GM18907 (cell line): ENCODE data around the gene ABCA2.

ENCODE experiments used
- ATAC-seq: cut with Tn5 transposase; IDR thresholded peaks from one replicate; pipeline ENCODE4 v1.9.1; 2021; ENCODE audit warnings: mild to moderate bottlenecking, moderate library complexity; ENCODE audit not compliant: unreplicated experiment

Gene ABCA2

GRCh38 chr9:136983167-136983566, 44.9 kb downstream of the ABCA2 start:
- no peak for ATAC-seq

GRCh38 chr9:136982232-136983051, 45.6 kb downstream of the ABCA2 start, which contains the start of gene LCNL1:
TSS of gene LCNL1 (plus strand) at chr9:136982993. CDS start at chr9:136983587, 594 bp downstream.
- no peak for ATAC-seq

GRCh38 chr9:136981588-136982231, 46.3 kb downstream of the ABCA2 start:
- no peak for ATAC-seq

GRCh38 chr9:136980669-136981478, 47.2 kb downstream of the ABCA2 start:
- no peak for ATAC-seq

GRCh38 chr9:136979769-136980587, 48.1 kb downstream of the ABCA2 start:
- ATAC-seq, result no peak

GRCh38 chr9:136978865-136979544, 49.0 kb downstream of the ABCA2 start:
- ATAC-seq, result no peak

- no peak for ATAC-seq
Observed at GRCh38 chr9:136978073-136978864, 49.8 kb downstream of the ABCA2 start.

GRCh38 chr9:136977649-136978072, 50.4 kb downstream of the ABCA2 start:
- ATAC-seq, result no peak

- ATAC-seq, result no peak
Observed at GRCh38 chr9:136977223-136977622, 50.8 kb downstream of the ABCA2 start, which contains the start of gene PTGDS. TSS of gene PTGDS (plus strand) at chr9:136977504. CDS start at chr9:136977579, 75 bp downstream.

GRCh38 chr9:136975644-136976043, 52.4 kb downstream of the ABCA2 start:
- no peak for ATAC-seq

- ATAC-seq, result no peak
Observed at GRCh38 chr9:136974817-136975535, 53.1 kb downstream of the ABCA2 start.

- no peak for ATAC-seq
Observed at GRCh38 chr9:136973618-136974617, 54.1 kb downstream of the ABCA2 start.

GRCh38 chr9:136972743-136973142, 55.3 kb downstream of the ABCA2 start:
- ATAC-seq, result no peak

- ATAC-seq, result no peak
Observed at GRCh38 chr9:136972335-136972734, 55.7 kb downstream of the ABCA2 start.

- ATAC-seq, result no peak
Observed at GRCh38 chr9:136971746-136972145, 56.3 kb downstream of the ABCA2 start.

- no peak for ATAC-seq
Observed at GRCh38 chr9:136970361-136970760, 57.7 kb downstream of the ABCA2 start.

- ATAC-seq, result no peak
Observed at GRCh38 chr9:136969774-136970173, 58.3 kb downstream of the ABCA2 start.
